Measurements from ENCODE around the gene KIF3A.

GRCh38 chr5:132780577-132780976, 43.2 kb upstream of the KIF3A start:
- no peak for TF ChIP-seq CTCF (IDR thresholded peaks at IDR 0.05)
- TF ChIP-seq POLR2A (IDR thresholded peaks at IDR 0.05) = no peak
